Mucosa of descending colon (tissue), 3 donors: ENCODE measurements around the gene ETV2. TPM values are rescaled to one million over a fixed set of nuclear protein-coding genes. Genes with fewer than 3 reads are reported as not detected.

Source experiments
- ATAC-seq: fragments of 200-7000 bp; cut with Tn5 transposase; one replicate; pipeline ENCODE4 v1.9.1; 2020; ENCODE audit warnings: mild to moderate bottlenecking, moderate library complexity
- DNase-seq, 3 donors: peaks; one replicate each; pipeline ENCODE4 v3.0.0-alpha.2; 2020
- H3K36me3 ChIP-seq: fragments of 200-600 bp; one replicate; pipeline ENCODE4 v1.8.0; 2021; ENCODE audit warnings: low read depth, mild to moderate bottlenecking
- H3K4me1 ChIP-seq: fragments of 200-600 bp; one replicate; pipeline ENCODE4 v1.8.0; 2021; ENCODE audit warnings: low read depth, mild to moderate bottlenecking
- H3K4me3 ChIP-seq: fragments of 200-600 bp; one replicate; pipeline ENCODE4 v1.8.0; 2021; ENCODE audit warnings: mild to moderate bottlenecking
- H3K9me3 ChIP-seq: fragments of 200-600 bp; one replicate; pipeline ENCODE4 v1.8.0; 2021; ENCODE audit warnings: mild to moderate bottlenecking
- intact Hi-C, 2 donors: fragments of 100-400 bp; cut with DNase I in 1 of 2; cut with micrococcal nuclease in 1 of 2; formaldehyde crosslinking; loops; one replicate each; pipeline versions ENCODE4 v1.11.0 to v1.11.1; 2022; cut with DNase I, micrococcal nuclease
- total RNA-seq, 3 donors: library from RNA; stranded (reverse); fragmentation: NEBNext Ultra II Directional in 2 of 3; extraction: Animal tissue kit (Norgen Biotek cat#: 25700) in 2 of 3; gene quantifications; one replicate each; pipeline versions ENCODE4 v1.2.1 to v1.2.4, GENCODE V29; 2021 to 2023
- TF ChIP-seq, protein P1 (sequence below): fragments of 200-600 bp; IDR thresholded peaks from one replicate; pipeline ENCODE4 v1.8.0; 2022; ENCODE audit warnings: antibody characterized with exemption, mild to moderate bottlenecking
- donor health status: DM: no; HTN: no; CAD: no; lungs with moderate emphysema.
- donor health status: DM: no; HTN: no; CAD: no.
- donor health status: DM: no; HTN: yes; CAD: no.

Gene ETV2
- total RNA-seq, 3 donors from 2014 or later = 0.76 to 2.0 (median 1.1) TPM

DNA sequence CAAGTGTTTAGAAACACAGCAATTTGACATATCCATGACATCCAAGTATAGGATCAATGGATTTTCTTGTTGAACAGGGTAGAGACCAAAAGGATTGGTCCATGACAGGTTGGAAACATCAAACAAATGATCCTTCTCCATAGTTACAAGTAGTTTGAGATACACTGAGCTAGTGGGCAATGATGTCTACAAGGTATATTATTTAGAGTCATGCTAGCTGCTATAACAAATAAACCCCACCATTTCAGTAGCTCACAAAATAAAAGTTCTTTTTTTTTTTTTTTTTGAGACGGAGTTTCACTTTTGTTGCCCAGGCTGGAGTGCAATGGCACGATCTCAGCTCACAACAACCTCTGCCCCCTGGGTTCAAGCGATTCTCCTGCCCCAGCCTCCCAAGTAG, 33.9 kb upstream of the ETV2 start:
- DNase-seq = no peak
- Histone ChIP-seq H3K4me3 (no peak overlapping the region), H3K36me3 (no peaks in the 10 kb centered on the region), H3K4me1 (peaks cover 4% of the 10 kb centered on the region), H3K9me3 (peaks cover 15% of the 10 kb centered on the region)
- no peak for ATAC-seq
- TF ChIP-seq, protein P1, sequence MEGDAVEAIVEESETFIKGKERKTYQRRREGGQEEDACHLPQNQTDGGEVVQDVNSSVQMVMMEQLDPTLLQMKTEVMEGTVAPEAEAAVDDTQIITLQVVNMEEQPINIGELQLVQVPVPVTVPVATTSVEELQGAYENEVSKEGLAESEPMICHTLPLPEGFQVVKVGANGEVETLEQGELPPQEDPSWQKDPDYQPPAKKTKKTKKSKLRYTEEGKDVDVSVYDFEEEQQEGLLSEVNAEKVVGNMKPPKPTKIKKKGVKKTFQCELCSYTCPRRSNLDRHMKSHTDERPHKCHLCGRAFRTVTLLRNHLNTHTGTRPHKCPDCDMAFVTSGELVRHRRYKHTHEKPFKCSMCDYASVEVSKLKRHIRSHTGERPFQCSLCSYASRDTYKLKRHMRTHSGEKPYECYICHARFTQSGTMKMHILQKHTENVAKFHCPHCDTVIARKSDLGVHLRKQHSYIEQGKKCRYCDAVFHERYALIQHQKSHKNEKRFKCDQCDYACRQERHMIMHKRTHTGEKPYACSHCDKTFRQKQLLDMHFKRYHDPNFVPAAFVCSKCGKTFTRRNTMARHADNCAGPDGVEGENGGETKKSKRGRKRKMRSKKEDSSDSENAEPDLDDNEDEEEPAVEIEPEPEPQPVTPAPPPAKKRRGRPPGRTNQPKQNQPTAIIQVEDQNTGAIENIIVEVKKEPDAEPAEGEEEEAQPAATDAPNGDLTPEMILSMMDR = no peak
- intact Hi-C loops = no loop called here

DNA sequence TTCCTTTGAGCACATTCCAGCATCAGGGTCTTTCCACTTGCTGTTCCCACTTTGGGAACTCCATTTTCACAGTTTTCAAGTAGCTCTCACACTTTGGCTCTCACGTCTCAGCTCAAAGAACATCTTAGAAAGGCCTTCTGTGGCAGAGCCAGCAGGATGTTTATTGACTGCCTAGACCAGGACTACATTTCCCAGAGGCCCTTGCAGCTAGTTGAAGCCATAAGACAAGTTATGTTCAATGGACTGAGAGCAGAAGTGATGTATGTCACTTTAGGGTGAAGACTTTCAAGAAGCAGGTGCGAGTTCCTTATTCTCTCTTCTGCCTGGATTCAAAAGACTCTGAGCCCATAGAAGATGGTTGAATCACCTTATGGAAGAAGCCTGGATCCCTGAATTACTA, 33.3 kb upstream of the ETV2 start:
- ATAC-seq = no peak

DNA sequence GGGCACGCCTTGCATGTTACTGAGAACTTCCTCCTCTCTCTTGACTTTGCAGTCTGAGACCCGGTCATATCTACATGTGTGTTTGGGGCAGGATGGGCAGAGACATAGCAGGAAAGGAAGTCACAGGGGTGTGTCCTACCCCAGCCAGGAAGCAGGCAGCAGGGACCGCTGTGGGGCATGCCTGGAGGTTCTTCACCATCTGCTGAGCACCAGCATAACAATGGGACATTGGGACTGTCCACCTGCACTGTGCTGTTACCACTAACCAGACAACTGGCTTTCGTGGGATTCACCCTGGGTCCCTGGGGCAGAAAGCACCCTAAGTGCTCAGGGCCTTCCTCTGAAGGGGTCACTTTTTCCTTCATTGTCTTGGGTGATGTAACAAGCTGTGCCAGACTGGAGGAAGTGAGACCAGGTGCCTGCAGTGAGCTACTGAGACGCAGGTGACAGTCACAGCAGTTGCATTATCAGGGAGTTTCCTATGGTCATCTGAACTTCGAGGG, 31.6 kb upstream of the ETV2 start:
- Histone ChIP-seq H3K36me3 (no peaks in the 10 kb centered on the region), H3K9me3 (peaks cover 15% of the 10 kb centered on the region), H3K4me3 (no peak overlapping the region), H3K4me1 (peaks cover 4% of the 10 kb centered on the region)
- DNase-seq = no peak
- TF ChIP-seq, protein P1 = no peak
- ATAC-seq = peak; percentile 22
- intact Hi-C loops = no loop called here

More for the DNA sequence above, 33.3 kb upstream of the ETV2 start:
- TF ChIP-seq, protein P1 = no peak
- H3K4me1 ChIP-seq = peaks cover 4% of the 10 kb centered on the region
- no peak overlapping the region for H3K4me3 ChIP-seq
- no peak for DNase-seq
- no peaks in the 10 kb centered on the region for H3K36me3 ChIP-seq
- intact Hi-C loops = no loop called here
- H3K9me3 ChIP-seq = peaks cover 15% of the 10 kb centered on the region

DNA sequence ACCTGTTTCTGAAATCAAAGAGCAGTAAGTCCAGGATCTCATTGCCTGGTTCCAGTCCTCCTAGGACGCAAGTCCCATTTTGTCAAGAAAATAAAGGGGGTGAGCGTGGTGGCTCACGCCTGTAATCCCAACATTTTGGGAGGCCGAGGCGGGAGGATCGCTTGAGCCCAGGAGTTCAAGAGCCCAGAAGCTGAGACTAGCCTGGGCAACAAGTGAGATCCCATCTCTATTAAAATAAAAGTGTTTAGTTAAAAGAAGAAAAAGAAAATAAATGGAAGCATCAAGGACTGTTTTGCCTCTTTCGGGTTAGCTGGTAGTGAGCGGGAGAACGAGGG, 29.4 kb upstream of the ETV2 start:
- TF ChIP-seq, protein P1 = no peak
- intact Hi-C loops = no loop called here
- no peaks in the 10 kb centered on the region for H3K36me3 ChIP-seq
- DNase-seq (no peak), ATAC-seq (no peak)
- H3K4me3 ChIP-seq = no peak overlapping the region
- peaks cover 10% of the 10 kb centered on the region for H3K9me3 ChIP-seq
- H3K4me1 ChIP-seq = peaks cover 4% of the 10 kb centered on the region

DNA sequence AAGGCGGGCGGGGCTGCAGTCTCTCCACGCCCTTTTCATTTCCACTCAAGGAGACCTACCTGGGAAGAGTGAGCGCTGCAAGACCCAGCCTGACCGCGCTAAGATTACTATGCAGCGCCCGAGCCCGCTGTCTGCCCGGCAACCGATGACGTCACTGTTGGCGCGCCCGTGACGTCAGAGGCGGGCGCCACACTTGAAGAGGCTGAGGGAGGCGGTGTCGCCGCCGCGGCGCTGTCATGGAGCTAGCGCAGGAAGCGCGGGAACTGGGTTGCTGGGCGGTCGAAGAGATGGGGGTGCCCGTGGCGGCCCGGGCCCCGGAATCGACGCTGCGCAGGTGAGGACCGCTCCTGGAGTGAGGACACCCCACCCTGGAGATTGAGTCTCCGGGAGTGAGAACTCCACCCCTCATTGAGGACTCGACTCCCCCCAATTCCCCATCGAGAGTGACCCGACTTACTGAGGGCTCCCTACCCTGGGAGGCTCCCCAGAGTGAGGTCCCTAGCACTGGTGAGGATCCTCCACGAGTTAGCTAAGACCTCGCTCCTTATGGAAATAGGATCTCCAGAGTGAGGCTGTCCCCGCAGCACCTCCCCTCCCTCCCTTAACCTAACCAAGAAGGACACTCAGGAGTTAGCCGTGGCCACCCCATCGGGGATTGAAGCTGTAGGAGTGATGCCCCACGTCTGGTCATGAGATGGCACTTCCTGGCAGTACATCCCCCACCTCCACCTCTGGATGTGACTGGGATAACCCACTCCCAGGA, 28.8 kb upstream of the ETV2 start, which contains the start of gene HAUS5:
HAUS5 (plus strand) TSS at position 177 of the 763 bp plus-strand sequence; CDS start at position 237, 60 bp downstream.
- Histone ChIP-seq H3K4me1 (peaks cover 4% of the 10 kb centered on the region), H3K9me3 (peaks cover 6% of the 10 kb centered on the region), H3K36me3 (no peaks in the 10 kb centered on the region), H3K4me3 (no peak within 1 kb of the TSS)
- TF ChIP-seq, protein P1 = no peak
- peak; percentile 97 for ATAC-seq
- DNase-seq = peak; percentile 95 to 98 (median 98)
- intact Hi-C loops = no loop called here
